Heart right ventricle (tissue), 16 donors: ENCODE results near the gene ZDHHC7. TPM values are rescaled to one million over a fixed set of nuclear protein-coding genes. Genes with fewer than 3 reads are reported as not detected.

Source experiments
- ATAC-seq, 8 donors: fragments of 200-7000 bp; cut with Tn5 transposase; one replicate each; pipeline ENCODE4 v1.9.1; 2020; ENCODE audit warnings: mild to moderate bottlenecking in 8 of 8, moderate library complexity in 8 of 8, moderate number of reproducible peaks in 1 of 8
- DNase-seq, 2 donors: peaks; one replicate each; pipeline ENCODE4 v3.0.0-alpha.2; 2020
- H3K27ac ChIP-seq, 10 donors: fragments of 200-600 bp; sonication (generic) in 2 of 10; one replicate each; pipeline versions ENCODE4 v1.5.0 to v1.8.0; 2020 to 2022; ENCODE audit warnings: mild to moderate bottlenecking in 3 of 10
- H3K27me3 ChIP-seq, 7 donors: fragments of 200-600 bp; one replicate each; pipeline ENCODE4 v1.8.0; 2021 to 2022; ENCODE audit warnings: mild to moderate bottlenecking in 2 of 7
- H3K36me3 ChIP-seq, 9 donors: fragments of 200-600 bp; sonication (generic) in 1 of 9; one replicate each; pipeline versions ENCODE4 v1.5.0 to v1.8.0; 2020 to 2022; ENCODE audit warnings: mild to moderate bottlenecking in 2 of 9
- H3K4me1 ChIP-seq, 9 donors: fragments of 200-600 bp; sonication (generic) in 1 of 9; one replicate each; pipeline versions ENCODE4 v1.5.0 to v1.8.0; 2020 to 2022; ENCODE audit warnings: mild to moderate bottlenecking in 4 of 9
- H3K4me3 ChIP-seq, 10 donors: fragments of 200-600 bp; sonication (generic) in 2 of 10; one replicate each; pipeline versions ENCODE4 v1.5.0 to v1.8.0; 2020 to 2022; ENCODE audit warnings: mild to moderate bottlenecking in 7 of 10, moderate library complexity in 2 of 10
- H3K9me3 ChIP-seq, 11 donors: fragments of 200-600 bp in 10 of 11; sonication (generic) in 2 of 11; one replicate each; pipeline versions ENCODE4 v1.5.0 to v1.8.0; 2013 to 2022; ENCODE audit warnings: mild to moderate bottlenecking in 2 of 11, control low read depth in 1 of 11, moderate library complexity in 1 of 11
- WGBS, 2 donors: extraction: QIAGEN DNeasy Blood & Tissue Kit; methylation state at CpG; one replicate each; pipeline ENCODE4 v1.1.7; 2013; ENCODE audit warnings: inconsistent platforms in 1 of 2; 5-methylcytosine and 5-hydroxymethylcytosine counted together
- intact Hi-C, 10 donors: fragments of 100-400 bp; cut with DNase I; formaldehyde crosslinking; loops; one replicate each; pipeline versions ENCODE4 v1.11.1 to v1.14.2; 2022
- polyA plus RNA-seq, 2 donors: library from polyadenylated mRNA; stranded (reverse); fragments of 200-250 nt; gene quantifications; one replicate each; pipeline ENCODE4 v1.2.3, GENCODE V29; 2013
- total RNA-seq, 10 donors: library from RNA; stranded (reverse); fragmentation: NEBNext Ultra II Directional in 3 of 10; extraction: Animal tissue kit (Norgen Biotek cat#: 25700) in 3 of 10; gene quantifications; one replicate each; pipeline versions ENCODE4 v1.2.1 to v1.2.4, GENCODE V29; 2021 to 2023
- TF ChIP-seq, protein P1 (sequence below), 9 donors: fragments of 200-600 bp; sonication (generic) in 2 of 9; IDR thresholded peaks; one replicate each; pipeline versions ENCODE4 v1.5.0 to v1.8.0; 2021 to 2022; ENCODE audit warnings: antibody characterized with exemption in 9 of 9, mild to moderate bottlenecking in 5 of 9, moderate library complexity in 1 of 9
- donor health status: Arrhythmogenic right ventricular cardiomyopathy.
- donor health status: ischemic (EF 13 %, LVEDD 7.1; RV severe dilation, severe dysfunction).
- donor health status: healthy with polysubstance abuse.
- donor health status: DM: no; HTN: yes; CAD: no.
- donor health status: DM: no; HTN: no; CAD: no.
- donor health status: ischemic (EF 25% LVEDD 6.9; RV normal size, moderate dysfunction).
- donor health status: ischemic (EF 25% LVEDD 5.7; RV mildly dilated, moderate dysfunction).
- donor health status: healthy.
- donor health status: DM: yes; HTN: yes; CAD: no.
- donor health status: Ischemic cardiomyopathy.
- donor health status: ischemic (EF 35%, LVEDD 5.7; RV mildly dilated, moderate dysfunction).
- donor health status: nonischemic (EF 11% LVEDD 7.7; RV severe dilation, severe dysfunction).
- donor health status: DM: yes; HTN: yes; CAD: no.
- donor health status: PGD.
- donor health status: ischemic (EF 29% LVEDD 5.4; RV normal size, mild dysfunction).
- donor health status: nonischemic (EF 23%, LVEDD 6.1; RV moderate dilation, normal function).

The ZDHHC7 gene
- total and polyA plus RNA-seq, 12 donors, result 15.1 to 55.5 (median 41.8) TPM

DNA sequence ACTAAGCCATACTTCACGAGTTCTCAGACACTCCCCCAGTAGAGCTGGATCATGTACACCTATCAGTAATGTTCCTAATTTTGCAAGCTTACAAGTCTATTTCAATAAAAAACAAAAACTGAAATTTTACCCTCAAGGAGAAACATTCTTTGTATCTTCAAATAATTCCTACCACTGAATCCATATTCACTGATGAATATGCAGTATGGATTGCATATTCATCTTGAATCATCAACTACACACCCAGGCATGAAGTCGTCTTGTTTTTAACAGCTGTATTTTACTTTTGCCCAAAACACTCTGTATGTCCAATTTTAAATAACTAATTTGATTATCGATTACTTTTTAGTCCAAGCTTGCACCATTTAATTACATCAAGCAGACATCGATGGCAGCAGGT is 31.8 kb downstream of the ZDHHC7 start:
- TF ChIP-seq, protein P1, sequence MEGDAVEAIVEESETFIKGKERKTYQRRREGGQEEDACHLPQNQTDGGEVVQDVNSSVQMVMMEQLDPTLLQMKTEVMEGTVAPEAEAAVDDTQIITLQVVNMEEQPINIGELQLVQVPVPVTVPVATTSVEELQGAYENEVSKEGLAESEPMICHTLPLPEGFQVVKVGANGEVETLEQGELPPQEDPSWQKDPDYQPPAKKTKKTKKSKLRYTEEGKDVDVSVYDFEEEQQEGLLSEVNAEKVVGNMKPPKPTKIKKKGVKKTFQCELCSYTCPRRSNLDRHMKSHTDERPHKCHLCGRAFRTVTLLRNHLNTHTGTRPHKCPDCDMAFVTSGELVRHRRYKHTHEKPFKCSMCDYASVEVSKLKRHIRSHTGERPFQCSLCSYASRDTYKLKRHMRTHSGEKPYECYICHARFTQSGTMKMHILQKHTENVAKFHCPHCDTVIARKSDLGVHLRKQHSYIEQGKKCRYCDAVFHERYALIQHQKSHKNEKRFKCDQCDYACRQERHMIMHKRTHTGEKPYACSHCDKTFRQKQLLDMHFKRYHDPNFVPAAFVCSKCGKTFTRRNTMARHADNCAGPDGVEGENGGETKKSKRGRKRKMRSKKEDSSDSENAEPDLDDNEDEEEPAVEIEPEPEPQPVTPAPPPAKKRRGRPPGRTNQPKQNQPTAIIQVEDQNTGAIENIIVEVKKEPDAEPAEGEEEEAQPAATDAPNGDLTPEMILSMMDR (IDR thresholded peaks at IDR 0.05), result no peak
- no peak for ATAC-seq
- intact Hi-C loops, result loop anchor here in 1 of 10 donors (10.0 kb wide), 1 partner anchor 335 kb away; the partner anchor contains the start of gene KLHL36
- WGBS, 2 donors, result 91 to 93% methylated on average over 4 of the region's 4 CpGs
- H3K27me3 ChIP-seq, result no peaks in the 10 kb centered on the region
- no peak overlapping the region for H3K4me3 ChIP-seq
- peaks cover 0 to 46% (median 21%) of the 10 kb centered on the region in 9 donors for H3K4me1 ChIP-seq
- peaks cover 5 to 96% (median 43%) of the 10 kb centered on the region in 9 donors for H3K36me3 ChIP-seq
- DNase-seq, result no peak
- no peaks in the 10 kb centered on the region for H3K9me3 ChIP-seq
- no peak overlapping the region for H3K27ac ChIP-seq

DNA sequence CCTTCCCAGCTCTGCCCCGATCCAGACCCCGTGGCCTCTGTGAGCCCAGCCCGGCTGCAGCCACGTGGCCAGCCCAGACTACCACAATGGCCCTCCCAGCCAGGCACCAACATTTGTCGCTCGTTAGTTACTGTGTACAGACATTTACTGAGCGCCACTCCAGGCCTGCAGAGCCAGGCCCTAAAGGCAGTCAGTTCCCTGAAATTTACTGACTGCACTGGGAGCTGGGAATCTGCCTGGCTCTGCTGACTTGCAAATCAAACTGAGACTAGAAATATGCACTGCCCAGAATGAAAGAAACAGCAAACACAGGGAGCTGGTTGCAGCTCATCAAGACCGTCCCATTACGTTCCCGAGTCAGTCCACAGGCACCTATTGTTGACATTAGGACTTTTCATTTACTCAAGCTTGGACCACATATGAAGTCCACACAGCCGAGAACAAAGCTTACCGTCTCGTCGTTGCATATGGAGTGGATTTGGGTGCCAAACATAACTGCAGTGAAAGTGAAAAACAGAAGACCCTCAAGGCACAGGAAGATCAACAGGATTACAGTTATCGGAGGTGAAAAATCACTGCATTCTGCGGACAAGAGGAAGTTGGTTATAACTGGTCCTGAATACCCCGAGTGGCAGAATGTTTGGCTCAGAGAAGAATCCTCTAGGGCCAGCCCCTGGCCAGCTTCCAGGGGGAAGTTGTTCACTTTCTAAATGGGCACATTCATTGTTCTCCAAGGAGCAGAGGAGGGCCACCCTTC is 34.5 kb downstream of the ZDHHC7 start:
- H3K4me3 ChIP-seq, result no peak overlapping the region
- intact Hi-C loops, result loop anchor here in 1 of 10 donors (10.0 kb wide), 1 partner anchor 332 kb away; the partner anchor contains the start of gene KLHL36
- TF ChIP-seq, protein P1 (IDR thresholded peaks at IDR 0.05), result no peak
- ATAC-seq (peak in 2 of 8 donors; percentile 13 to 60), DNase-seq (peak; percentile 41 to 55)
- H3K27ac ChIP-seq, result peak overlapping the region in 1 of 10 donors; percentile 4
- no peaks in the 10 kb centered on the region for H3K27me3 ChIP-seq
- H3K36me3 ChIP-seq, result peaks cover 3 to 84% (median 43%) of the 10 kb centered on the region in 9 donors
- H3K4me1 ChIP-seq, result peaks cover 0 to 32% (median 16%) of the 10 kb centered on the region in 9 donors
- WGBS, 2 donors, result 82 to 84% methylated on average over 17 of the region's 17 CpGs
- H3K9me3 ChIP-seq, result no peaks in the 10 kb centered on the region

DNA sequence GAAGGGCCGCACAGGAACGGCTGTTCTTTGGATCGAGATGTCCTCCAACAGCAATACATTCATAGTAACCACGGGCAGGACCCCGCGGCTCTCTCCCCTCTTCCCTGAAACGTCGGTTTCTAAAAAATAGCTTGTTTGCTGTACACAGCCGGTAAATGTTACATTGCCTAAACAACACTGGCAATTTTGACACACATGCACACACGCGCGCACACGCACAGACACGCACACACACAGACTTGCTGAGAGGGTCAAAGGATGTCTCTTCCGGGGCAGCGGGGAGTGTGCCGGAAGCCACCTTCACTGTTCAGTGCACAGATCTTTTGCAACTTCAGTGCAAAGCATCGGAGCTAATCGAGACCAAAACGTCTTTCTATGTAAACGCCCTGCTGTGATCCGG is 35.8 kb downstream of the ZDHHC7 start:
- intact Hi-C loops, result loop anchor here in 1 of 10 donors (10.0 kb wide), 1 partner anchor 331 kb away; the partner anchor contains the start of gene KLHL36
- H3K36me3 ChIP-seq, result peaks cover 0 to 71% (median 32%) of the 10 kb centered on the region in 9 donors
- H3K4me1 ChIP-seq, result peaks cover 0 to 35% (median 16%) of the 10 kb centered on the region in 9 donors
- DNase-seq (no peak), ATAC-seq (no peak)
- H3K27me3 ChIP-seq, result no peaks in the 10 kb centered on the region
- 95 to 96% methylated on average over 22 of the region's 22 CpGs for WGBS, 2 donors
- H3K4me3 ChIP-seq, result no peak overlapping the region
- TF ChIP-seq, protein P1 (IDR thresholded peaks at IDR 0.05), result no peak
- no peak overlapping the region for H3K27ac ChIP-seq
- H3K9me3 ChIP-seq, result no peaks in the 10 kb centered on the region

DNA sequence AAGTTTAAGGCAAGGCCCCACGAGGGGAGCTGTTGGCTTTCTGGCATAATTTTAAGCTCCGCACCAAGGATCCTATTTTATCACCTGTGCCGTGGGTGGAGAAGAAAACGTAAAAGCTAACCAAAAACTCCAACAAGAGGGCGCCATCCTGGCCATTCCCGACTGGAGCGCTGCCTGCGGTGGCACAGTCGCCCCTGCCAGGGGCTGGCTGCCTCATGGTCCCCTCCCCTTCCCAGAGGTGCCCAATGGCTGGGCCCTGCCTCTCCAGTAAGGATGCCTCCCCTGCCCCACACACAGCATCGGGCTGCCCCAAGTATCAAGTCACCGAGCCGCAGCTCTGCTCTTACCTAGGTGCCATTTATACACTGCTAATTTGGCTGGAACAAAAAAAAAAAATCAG is 36.3 kb downstream of the ZDHHC7 start:
- no peak overlapping the region for H3K4me3 ChIP-seq
- H3K4me1 ChIP-seq, result peaks cover 0 to 37% (median 16%) of the 10 kb centered on the region in 9 donors
- no peak overlapping the region for H3K27ac ChIP-seq
- no peaks in the 10 kb centered on the region for H3K9me3 ChIP-seq
- intact Hi-C loops, result loop anchor here in 1 of 10 donors (10.0 kb wide), 1 partner anchor 330 kb away; the partner anchor contains the start of gene KLHL36
- TF ChIP-seq, protein P1 (IDR thresholded peaks at IDR 0.05), result no peak
- H3K36me3 ChIP-seq, result peaks cover 0 to 67% (median 28%) of the 10 kb centered on the region in 9 donors
- WGBS, 2 donors, result 91 to 94% methylated on average over 12 of the region's 12 CpGs
- no peak for DNase-seq
- no peaks in the 10 kb centered on the region for H3K27me3 ChIP-seq
- no peak for ATAC-seq
